ENCODE data around the gene AGMO.

AGMO gene

GRCh38 chr7:15332956-15333355 is 228.9 kb downstream of the AGMO start:
- TF ChIP-seq CTCF (IDR thresholded peaks at IDR 0.05; ENCODE audit: insufficient read depth, low read depth, low read length, missing control alignments): no peak
- no peak overlapping the region for H3K4me3 ChIP-seq (ENCODE audit: low read depth, low read length)
- DNase-seq (ENCODE audit: low read depth): no peak

- no peak overlapping the region for H3K4me3 ChIP-seq (ENCODE audit: low read depth, low read length)
- DNase-seq (ENCODE audit: low read depth): no peak
Observed at GRCh38 chr7:15330943-15331342, 230.9 kb downstream of the AGMO start.

GRCh38 chr7:15327001-15327400 is 234.8 kb downstream of the AGMO start:
- no peak for TF ChIP-seq CTCF (IDR thresholded peaks at IDR 0.05; ENCODE audit: insufficient read depth, low read depth, low read length, missing control alignments)
- no peak overlapping the region for H3K4me3 ChIP-seq (ENCODE audit: low read depth, low read length)
- DNase-seq (ENCODE audit: low read depth): no peak

More at GRCh38 chr7:15330943-15331342, 230.9 kb downstream of the AGMO start:
- no peak for TF ChIP-seq CTCF (IDR thresholded peaks at IDR 0.05; ENCODE audit: insufficient read depth, low read depth, low read length, missing control alignments)

GRCh38 chr7:15326044-15326644 is 235.7 kb downstream of the AGMO start:
- H3K4me3 ChIP-seq (ENCODE audit: low read depth, low read length): no peak overlapping the region
- DNase-seq (ENCODE audit: low read depth): peak; percentile 6
- peak; percentile 22 for TF ChIP-seq CTCF (IDR thresholded peaks at IDR 0.05; ENCODE audit: insufficient read depth, low read depth, low read length, missing control alignments)

GRCh38 chr7:15323550-15323949 is 238.3 kb downstream of the AGMO start:
- H3K4me3 ChIP-seq (ENCODE audit: low read depth, low read length): no peak overlapping the region
- no peak for TF ChIP-seq CTCF (IDR thresholded peaks at IDR 0.05; ENCODE audit: insufficient read depth, low read depth, low read length, missing control alignments)
- DNase-seq (ENCODE audit: low read depth): no peak

- no peak overlapping the region for H3K4me3 ChIP-seq (ENCODE audit: low read depth, low read length)
- no peak for DNase-seq (ENCODE audit: low read depth)
- TF ChIP-seq CTCF (IDR thresholded peaks at IDR 0.05; ENCODE audit: insufficient read depth, low read depth, low read length, missing control alignments): no peak
Observed at GRCh38 chr7:15317215-15317614, 244.6 kb downstream of the AGMO start.

GRCh38 chr7:15315678-15316077 is 246.1 kb downstream of the AGMO start:
- no peak overlapping the region for H3K4me3 ChIP-seq (ENCODE audit: low read depth, low read length)
- DNase-seq (ENCODE audit: low read depth): no peak
- no peak for TF ChIP-seq CTCF (IDR thresholded peaks at IDR 0.05; ENCODE audit: insufficient read depth, low read depth, low read length, missing control alignments)
